ENCODE data around the gene LIAS. TPM values are rescaled to one million over a fixed set of nuclear protein-coding genes. Genes with fewer than 3 reads are reported as not detected.

The LIAS gene
- total RNA-seq, 4 donors from 2014 or later, result 1.8 to 16.5 (median 11.3) TPM

DNA sequence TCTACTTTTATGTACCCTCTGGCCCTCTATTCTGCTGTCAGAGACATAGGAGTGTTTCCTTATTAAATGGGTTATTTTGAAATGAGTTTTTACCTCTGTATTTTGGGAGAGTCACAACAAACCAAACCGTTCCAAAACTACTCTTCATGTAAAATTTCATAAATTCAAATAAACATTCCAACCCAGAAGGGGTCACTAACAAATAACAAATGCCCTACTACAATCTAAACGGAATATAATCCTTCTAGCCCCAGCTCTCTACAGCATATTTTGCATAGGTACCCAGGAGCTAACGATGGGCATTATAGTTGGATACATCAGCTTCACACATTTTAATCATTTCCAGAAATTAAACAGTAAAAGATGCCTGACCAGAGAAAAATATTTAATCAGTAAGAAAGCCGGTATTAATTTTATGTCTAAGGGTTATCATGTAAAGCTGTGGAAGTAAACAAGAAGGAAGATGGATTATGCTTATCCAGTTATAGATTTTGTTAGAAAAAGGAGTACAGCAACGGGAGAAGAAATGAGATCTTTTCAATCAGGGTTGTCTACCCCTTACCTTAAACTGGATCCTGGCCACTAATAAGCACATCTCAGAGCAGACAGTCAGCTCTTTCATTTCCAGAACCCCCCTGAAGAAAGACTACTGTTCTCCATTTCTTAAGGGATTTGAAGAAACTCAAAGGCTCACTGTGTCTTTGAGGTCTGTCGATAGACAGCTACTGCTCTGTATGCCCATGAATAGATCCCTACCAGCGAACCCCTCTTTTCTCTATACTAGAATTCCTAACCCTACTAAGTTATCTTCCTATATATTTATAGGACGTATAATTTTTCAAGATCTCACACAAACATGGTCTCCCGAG lies 67.2 kb downstream of the LIAS start:
- Histone ChIP-seq H3K36me3 (no peaks in the 10 kb centered on the region), H3K27ac (peak overlapping the region; percentile 95)
- intact Hi-C loops (cut with DNase I; ENCODE audit: low total_unique reads), result loop anchor here (5.0 to 10.0 kb wide), 2 partner anchors 111 to 169 kb away; partner anchors contain the start of genes SMIM14 and UBE2K

DNA sequence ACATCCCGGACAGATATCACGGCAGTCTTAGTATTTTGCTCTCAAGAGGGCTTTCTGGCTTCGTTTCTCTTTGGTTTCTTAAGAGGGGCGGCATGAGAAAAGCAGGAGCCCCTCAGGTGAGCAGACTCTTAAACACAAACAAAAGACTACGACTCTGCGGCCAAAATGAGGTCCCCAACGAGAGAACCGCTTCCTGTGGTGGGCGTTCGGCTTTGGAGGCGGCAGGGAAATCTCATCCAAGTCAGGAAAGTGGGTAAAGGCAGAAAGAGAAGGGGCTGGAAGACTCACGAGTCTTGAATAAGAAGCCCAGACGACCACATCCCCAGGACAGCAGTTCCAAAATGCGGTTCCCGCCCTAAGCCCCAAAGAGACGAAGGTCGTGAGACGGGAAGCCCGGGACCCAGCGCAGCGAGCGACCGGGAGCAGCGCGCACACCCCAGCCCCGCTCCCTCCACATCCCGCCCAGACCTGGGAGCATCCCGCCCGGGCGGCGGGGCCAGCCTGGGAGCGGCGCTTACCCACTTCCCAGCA lies 68.0 kb downstream of the LIAS start:
- no peaks in the 10 kb centered on the region for H3K9me3 ChIP-seq
- no peak for TF ChIP-seq POLR2A (IDR thresholded peaks at IDR 0.05)
- TF ChIP-seq, protein P1, sequence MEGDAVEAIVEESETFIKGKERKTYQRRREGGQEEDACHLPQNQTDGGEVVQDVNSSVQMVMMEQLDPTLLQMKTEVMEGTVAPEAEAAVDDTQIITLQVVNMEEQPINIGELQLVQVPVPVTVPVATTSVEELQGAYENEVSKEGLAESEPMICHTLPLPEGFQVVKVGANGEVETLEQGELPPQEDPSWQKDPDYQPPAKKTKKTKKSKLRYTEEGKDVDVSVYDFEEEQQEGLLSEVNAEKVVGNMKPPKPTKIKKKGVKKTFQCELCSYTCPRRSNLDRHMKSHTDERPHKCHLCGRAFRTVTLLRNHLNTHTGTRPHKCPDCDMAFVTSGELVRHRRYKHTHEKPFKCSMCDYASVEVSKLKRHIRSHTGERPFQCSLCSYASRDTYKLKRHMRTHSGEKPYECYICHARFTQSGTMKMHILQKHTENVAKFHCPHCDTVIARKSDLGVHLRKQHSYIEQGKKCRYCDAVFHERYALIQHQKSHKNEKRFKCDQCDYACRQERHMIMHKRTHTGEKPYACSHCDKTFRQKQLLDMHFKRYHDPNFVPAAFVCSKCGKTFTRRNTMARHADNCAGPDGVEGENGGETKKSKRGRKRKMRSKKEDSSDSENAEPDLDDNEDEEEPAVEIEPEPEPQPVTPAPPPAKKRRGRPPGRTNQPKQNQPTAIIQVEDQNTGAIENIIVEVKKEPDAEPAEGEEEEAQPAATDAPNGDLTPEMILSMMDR (IDR thresholded peaks at IDR 0.05), result no peak
- H3K27me3 ChIP-seq, result no peaks in the 10 kb centered on the region
- peak overlapping the region; percentile 95 for H3K27ac ChIP-seq
- intact Hi-C loops (cut with DNase I; ENCODE audit: low total_unique reads), result loop anchor here (5.0 to 10.0 kb wide), 2 partner anchors 110 to 168 kb away; partner anchors contain the start of genes SMIM14 and UBE2K
- no peak for DNase-seq
- peaks cover 0 to 5% of the 10 kb centered on the region in 2 donors for H3K4me1 ChIP-seq
- no peaks in the 10 kb centered on the region for H3K36me3 ChIP-seq
- H3K4me3 ChIP-seq, result peak overlapping the region; percentile 71 to 80

More for the DNA sequence above, 67.2 kb downstream of the LIAS start:
- no peak for TF ChIP-seq POLR2A (IDR thresholded peaks at IDR 0.05)
- TF ChIP-seq, protein P1 (IDR thresholded peaks at IDR 0.05), result no peak
- no peaks in the 10 kb centered on the region for H3K9me3 ChIP-seq
- H3K27me3 ChIP-seq, result no peaks in the 10 kb centered on the region
- peak overlapping the region; percentile 71 to 80 for H3K4me3 ChIP-seq
- peaks cover 0 to 5% of the 10 kb centered on the region in 2 donors for H3K4me1 ChIP-seq
- no peak for DNase-seq

DNA sequence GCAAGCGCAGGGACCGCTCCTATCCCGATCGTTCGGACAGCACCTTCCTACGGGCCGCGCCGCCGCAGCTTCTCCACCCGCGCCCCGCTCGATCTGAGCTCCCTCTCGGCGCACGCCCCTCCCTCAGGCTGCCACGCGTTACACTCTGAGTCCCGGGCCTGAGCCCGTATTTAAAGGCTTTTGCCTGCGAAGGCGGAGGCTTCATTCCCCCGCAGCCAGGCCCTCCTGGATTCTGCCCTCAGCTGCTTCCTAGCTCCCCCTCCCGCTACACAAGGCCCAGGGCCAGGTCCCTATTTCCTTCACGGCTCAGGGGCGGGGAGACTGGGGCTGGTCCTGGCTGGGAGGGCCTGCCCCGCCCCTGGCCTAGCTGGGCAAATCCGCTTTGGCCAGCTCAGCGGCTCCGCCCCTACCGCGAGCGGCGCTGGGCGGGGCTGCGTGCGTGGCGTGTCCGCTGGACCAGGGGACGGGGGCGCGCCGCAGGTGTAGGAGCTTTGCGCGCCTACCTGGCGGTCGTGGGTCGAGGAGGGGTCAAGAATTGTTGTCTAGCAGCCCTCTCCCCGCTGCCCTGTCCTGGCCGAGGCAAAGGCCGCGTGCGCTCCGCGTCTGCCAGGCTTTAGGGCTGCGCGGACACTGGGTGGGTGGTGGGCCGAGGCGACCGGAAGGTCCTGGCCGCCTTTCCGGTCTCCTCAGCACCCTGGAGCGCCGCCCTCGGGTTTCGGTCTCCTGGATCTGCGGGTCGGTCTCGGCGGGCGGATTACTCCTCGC lies 68.6 kb downstream of the LIAS start, which contains the start of gene UGDH:
TSS of gene UGDH (minus strand) at position 144 of the 765 bp plus-strand sequence. CDS start 5,927 bp downstream, outside the sequence.
- peak within 1 kb of the TSS; percentile 95 for H3K27ac ChIP-seq
- no peaks in the 10 kb centered on the region for H3K9me3 ChIP-seq
- DNase-seq, result peak; percentile 97
- no peaks in the 10 kb centered on the region for H3K27me3 ChIP-seq
- intact Hi-C loops (cut with DNase I; ENCODE audit: low total_unique reads), result loop anchor here (5.0 to 10.0 kb wide), 2 partner anchors 110 to 167 kb away; partner anchors contain the start of genes SMIM14 and UBE2K
- TF ChIP-seq POLR2A (IDR thresholded peaks at IDR 0.05), result peak; percentile 84 to 98
- TF ChIP-seq, protein P1 (IDR thresholded peaks at IDR 0.05), result peak in 1 of 4 experiments; percentile 13
- H3K4me1 ChIP-seq, result peaks cover 0 to 5% of the 10 kb centered on the region in 2 donors
- no peaks in the 10 kb centered on the region for H3K36me3 ChIP-seq
- peak within 1 kb of the TSS; percentile 71 to 80 for H3K4me3 ChIP-seq

DNA sequence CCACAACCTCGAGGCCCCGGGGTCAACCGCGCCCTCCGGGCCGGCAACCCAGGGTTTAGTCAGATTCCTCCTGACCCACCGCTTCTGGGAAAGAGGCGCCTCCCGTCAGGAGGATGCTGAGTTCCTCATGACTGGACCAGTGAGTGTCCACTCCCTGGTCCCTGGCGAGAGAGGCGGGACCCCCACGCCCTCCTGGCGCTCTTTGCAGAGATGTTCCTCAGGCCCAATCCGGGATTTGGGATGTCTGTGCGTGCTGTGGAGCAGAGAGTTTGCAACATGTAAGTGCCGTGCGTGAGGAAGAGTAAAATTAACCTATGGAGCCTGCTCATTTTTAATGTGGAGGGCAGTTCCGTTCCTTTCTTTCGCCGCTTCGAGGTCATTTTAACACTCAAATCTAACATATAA lies 69.2 kb downstream of the LIAS start:
- H3K9me3 ChIP-seq, result no peaks in the 10 kb centered on the region
- intact Hi-C loops (cut with DNase I; ENCODE audit: low total_unique reads), result loop anchor here (5.0 to 10.0 kb wide), 2 partner anchors 109 to 167 kb away; partner anchors contain the start of genes SMIM14 and UBE2K
- no peaks in the 10 kb centered on the region for H3K27me3 ChIP-seq
- H3K36me3 ChIP-seq, result no peaks in the 10 kb centered on the region
- peak overlapping the region; percentile 95 for H3K27ac ChIP-seq
- H3K4me1 ChIP-seq, result peaks cover 0 to 5% of the 10 kb centered on the region in 2 donors
- peak overlapping the region; percentile 71 to 80 for H3K4me3 ChIP-seq
- peak; percentile 83 to 88 for DNase-seq
- no peak for TF ChIP-seq POLR2A (IDR thresholded peaks at IDR 0.05)
- TF ChIP-seq, protein P1 (IDR thresholded peaks at IDR 0.05), result no peak

Small RNA genes lying within 50 kb of the gene (microRNA-seq; reads per million reads assigned to microRNA genes)
- not detected for gene MIR5591 (ENCODE audit: borderline microRNAs expressed, borderline replicate concordance)

Small RNA genes lying within 50 kb of the gene (small RNA-seq; reads per million reads assigned to genes)
- gene MIR5591 (not detected), gene RF00019 (not detected)

Other genes with a start within 250 kb of the LIAS start
- 100 to 1,000 TPM in 1 of 4 donors, 10 to 100 TPM in 3; 54.7 to 166 (median 77.6) TPM for gene RFC1, start 92.7 kb upstream of the LIAS start, total RNA-seq
- gene KLB, start 52.1 kb upstream of the LIAS start, total RNA-seq, result under 1 TPM in 1 of 4 donors, not detected in 3; 0.21 TPM
- over 10,000 TPM in 1 of 4 donors, 1,000 to 10,000 TPM in 3; 3,607 to 16,295 (median 4,795) TPM for gene RPL9, start 134 bp upstream of the LIAS start, total RNA-seq
- gene UGDH, start 68.4 kb downstream of the LIAS start, total RNA-seq, result 100 to 1,000 TPM in 1 of 4 donors, 10 to 100 TPM in 3; 36.4 to 192 (median 48.9) TPM
- gene SMIM14, start 179.8 kb downstream of the LIAS start, total RNA-seq, result 10 to 100 TPM; 21.3 to 53.2 (median 35.3) TPM
- 100 to 1,000 TPM in 1 of 4 donors, 10 to 100 TPM in 3; 38.8 to 142 (median 61.5) TPM for gene UBE2K, start 239.1 kb downstream of the LIAS start, total RNA-seq